SK-N-MC (cell line): Measurements from ENCODE around the gene TRUB1.

ENCODE experiments used
- DNase-seq: peaks from one replicate; pipeline ENCODE4 v3.0.0-alpha.2; 2011; ENCODE audit warnings: low read depth, low spot score
- H3K27ac ChIP-seq: fragments of 200-600 bp; sonication (generic); 2 replicates; pipeline ENCODE4 v1.5.1; 2016; ENCODE audit warnings: mixed run types
- H3K36me3 ChIP-seq: fragments of 200-600 bp; sonication (generic); 2 replicates; pipeline ENCODE4 v1.6.1; 2017; ENCODE audit warnings: antibody characterized with exemption, low read length, mixed read lengths; ENCODE audit not compliant: insufficient read depth
- H3K4me3 ChIP-seq: fragments of 200-600 bp; sonication (generic); 2 replicates; pipeline ENCODE4 v1.5.1; 2016
- H3K9ac ChIP-seq: fragments of 200-600 bp; sonication (generic); 2 replicates; pipeline ENCODE4 v1.8.0; 2017; ENCODE audit warnings: mixed run types, mixed read lengths; ENCODE audit not compliant: insufficient read length
- H3K9me3 ChIP-seq: fragments of 200-600 bp; sonication (generic); 2 replicates; pipeline ENCODE4 v1.6.1; 2017; ENCODE audit warnings: low read depth, mild to moderate bottlenecking, antibody characterized with exemption, low read length, moderate library complexity, mixed read lengths
- EZH2 ChIP-seq: fragments of 200-600 bp; sonication (generic); IDR thresholded peaks from one replicate; pipeline ENCODE4 v1.6.1; 2017; ENCODE audit warnings: antibody characterized with exemption
- FOXP2 ChIP-seq: optimal IDR thresholded peaks from 2 replicates; pipeline ENCODE3; 2011; ENCODE audit warnings: mild to moderate bottlenecking, moderate library complexity; ENCODE audit not compliant: insufficient read depth; ENCODE audit errors: extremely low read length, control extremely low read depth
- POLR2AphosphoS5 ChIP-seq: IDR thresholded peaks from 2 replicates; pipeline ENCODE4 v1.6.1; 2012; ENCODE audit warnings: mild to moderate bottlenecking, low read depth, low read length, borderline replicate concordance

The TRUB1 gene

DNA sequence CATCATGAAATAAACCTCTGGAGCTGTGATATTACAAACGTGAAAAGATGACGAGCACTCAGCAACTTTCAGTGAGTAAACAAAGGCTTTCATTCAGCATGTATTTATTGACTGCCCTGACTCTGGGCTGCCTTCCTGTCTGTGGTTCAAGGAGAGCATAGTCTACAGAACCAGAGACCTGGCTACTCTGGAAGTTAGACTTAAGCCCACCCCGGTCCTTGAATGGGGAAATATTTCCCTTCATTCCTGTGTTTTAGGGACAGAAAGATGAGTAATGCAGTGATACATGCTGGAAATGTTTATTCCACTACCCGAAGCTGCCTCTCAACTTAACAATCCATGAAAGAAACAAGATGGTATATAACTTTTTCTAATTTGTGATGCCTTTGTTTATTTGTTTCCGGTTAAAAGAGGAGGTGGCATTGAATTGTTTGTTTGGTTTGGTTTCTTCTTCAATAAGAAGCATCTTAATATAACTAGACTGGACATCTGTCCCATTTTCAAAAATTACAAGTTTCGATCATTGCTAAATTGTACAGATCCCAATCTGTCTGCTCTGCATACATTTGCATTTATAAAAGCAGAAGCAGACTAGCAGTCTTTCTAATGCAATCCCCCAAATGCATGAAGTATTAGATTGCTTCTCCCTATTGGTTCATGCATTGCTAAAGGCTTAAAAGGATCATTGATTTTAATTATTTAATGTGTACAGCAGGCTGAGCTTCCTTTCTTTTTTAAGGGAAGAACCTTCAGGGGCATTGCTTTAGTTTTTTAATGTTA lies 57.7 kb downstream of the TRUB1 start:
- H3K36me3 ChIP-seq, result no peaks in the 10 kb centered on the region
- H3K9ac ChIP-seq, result no peak overlapping the region
- DNase-seq, result no peak
- TF ChIP-seq EZH2 (no peak), POLR2AphosphoS5 (no peak), FOXP2 (no peak)
- no peak overlapping the region for H3K27ac ChIP-seq
- no peak overlapping the region for H3K4me3 ChIP-seq
- no peaks in the 10 kb centered on the region for H3K9me3 ChIP-seq

GRCh38 chr10:114996542-114996941 lies 58.5 kb downstream of the TRUB1 start:
- no peak for DNase-seq
- H3K27ac ChIP-seq, result no peak overlapping the region
- H3K9ac ChIP-seq, result no peak overlapping the region
- TF ChIP-seq POLR2AphosphoS5 (no peak), FOXP2 (no peak), EZH2 (no peak)
- no peak overlapping the region for H3K4me3 ChIP-seq
- H3K9me3 ChIP-seq, result no peaks in the 10 kb centered on the region
- H3K36me3 ChIP-seq, result no peaks in the 10 kb centered on the region

GRCh38 chr10:114998993-114999392 lies 61.0 kb downstream of the TRUB1 start:
- Histone ChIP-seq H3K36me3 (no peaks in the 10 kb centered on the region), H3K9me3 (no peaks in the 10 kb centered on the region), H3K27ac (no peak overlapping the region), H3K9ac (no peak overlapping the region), H3K4me3 (no peak overlapping the region)
- TF ChIP-seq POLR2AphosphoS5 (no peak), FOXP2 (no peak), EZH2 (no peak)
- DNase-seq, result no peak

GRCh38 chr10:115001506-115002381 lies 63.7 kb downstream of the TRUB1 start:
- no peaks in the 10 kb centered on the region for H3K9me3 ChIP-seq
- no peaks in the 10 kb centered on the region for H3K36me3 ChIP-seq
- no peak for TF ChIP-seq FOXP2
- no peak for TF ChIP-seq POLR2AphosphoS5
- TF ChIP-seq EZH2, result no peak
- H3K4me3 ChIP-seq, result no peak overlapping the region
- no peak for DNase-seq
- no peak overlapping the region for H3K27ac ChIP-seq
- H3K9ac ChIP-seq, result no peak overlapping the region

DNA sequence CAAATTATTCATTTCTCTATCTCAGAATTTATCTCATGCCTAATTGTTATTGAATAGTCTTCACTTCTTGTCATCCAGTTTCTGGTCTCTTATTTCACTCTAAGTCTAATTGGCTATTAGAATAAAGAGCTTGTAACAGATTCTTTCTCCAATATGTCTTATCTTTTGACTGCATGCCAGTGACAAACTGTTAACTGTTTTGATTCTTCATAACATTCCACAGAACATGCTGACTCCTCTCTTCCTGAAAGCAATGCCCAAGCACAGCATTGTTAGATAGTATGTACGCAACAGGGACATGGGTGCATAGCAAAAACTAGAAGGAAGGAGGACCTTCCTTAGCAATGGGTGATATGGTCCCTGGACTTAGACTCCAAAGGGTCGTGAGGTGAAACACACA lies 65.4 kb downstream of the TRUB1 start:
- no peak for TF ChIP-seq EZH2
- no peak overlapping the region for H3K4me3 ChIP-seq

DNA sequence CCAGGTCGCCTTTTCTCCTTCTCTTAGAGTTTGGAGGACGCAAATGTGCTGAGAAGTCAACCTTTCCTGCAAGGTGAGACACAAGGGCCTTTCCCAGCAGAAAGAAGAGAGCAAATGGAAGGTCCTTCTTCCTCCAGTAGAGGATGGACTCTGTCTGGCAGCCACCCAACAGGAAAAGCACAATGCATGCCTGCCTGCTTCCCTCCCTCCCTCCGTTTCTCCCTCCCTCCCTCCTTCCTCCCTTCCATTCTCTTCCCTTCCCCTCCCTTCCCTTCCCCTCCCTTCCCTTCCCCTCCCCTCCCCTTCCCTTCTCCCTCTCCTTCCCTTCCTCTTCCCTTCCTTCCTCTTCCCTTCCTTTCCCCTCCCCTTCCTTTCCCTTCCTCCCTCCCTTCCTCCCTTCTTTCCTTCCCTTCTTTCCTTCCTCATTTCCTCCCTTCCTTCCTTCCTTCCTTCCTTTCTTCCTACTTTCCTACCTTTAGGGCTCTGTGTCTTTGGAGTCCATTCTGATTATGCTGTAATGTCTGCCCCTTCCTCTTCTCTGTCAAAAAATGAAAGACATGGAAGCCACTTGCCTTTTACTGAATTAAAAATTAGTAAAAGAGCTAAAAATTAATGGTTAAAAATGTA lies 66.4 kb downstream of the TRUB1 start:
- H3K27ac ChIP-seq, result no peak overlapping the region
- no peaks in the 10 kb centered on the region for H3K36me3 ChIP-seq
- no peak overlapping the region for H3K4me3 ChIP-seq
- no peak for DNase-seq
- TF ChIP-seq FOXP2 (no peak), EZH2 (no peak), POLR2AphosphoS5 (no peak)
- no peak overlapping the region for H3K9ac ChIP-seq
- H3K9me3 ChIP-seq, result no peaks in the 10 kb centered on the region

More for the DNA sequence above, 65.4 kb downstream of the TRUB1 start:
- Histone ChIP-seq H3K27ac (no peak overlapping the region), H3K36me3 (no peaks in the 10 kb centered on the region), H3K9ac (no peak overlapping the region), H3K9me3 (no peaks in the 10 kb centered on the region)
- no peak for DNase-seq

DNA sequence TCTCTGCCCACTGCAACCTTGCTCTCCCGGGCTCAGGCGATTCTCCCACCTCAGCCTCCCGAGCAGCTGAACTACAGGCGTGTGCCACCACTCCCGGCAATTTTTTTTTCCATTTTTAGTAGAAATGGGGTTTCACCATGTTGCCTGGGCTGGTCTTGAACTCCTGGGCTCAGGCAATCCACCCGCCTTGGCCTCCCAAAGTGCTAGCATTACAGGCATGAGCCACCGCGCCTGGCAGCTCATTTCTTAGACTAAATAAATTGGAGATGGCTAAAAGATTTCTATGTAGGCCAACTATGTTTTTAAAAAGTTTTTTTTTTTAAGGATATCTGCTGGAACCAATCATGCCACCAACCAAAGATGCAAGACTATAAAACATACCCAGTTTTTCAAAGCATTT lies 67.8 kb downstream of the TRUB1 start:
- TF ChIP-seq EZH2 (no peak), FOXP2 (no peak), POLR2AphosphoS5 (no peak)
- H3K4me3 ChIP-seq, result no peak overlapping the region
- H3K27ac ChIP-seq, result no peak overlapping the region
- no peak overlapping the region for H3K9ac ChIP-seq
- DNase-seq, result no peak
- no peaks in the 10 kb centered on the region for H3K9me3 ChIP-seq
- H3K36me3 ChIP-seq, result no peaks in the 10 kb centered on the region

- H3K36me3 ChIP-seq, result no peaks in the 10 kb centered on the region
- H3K9ac ChIP-seq, result no peak overlapping the region
- no peak overlapping the region for H3K4me3 ChIP-seq
- H3K9me3 ChIP-seq, result no peaks in the 10 kb centered on the region
- TF ChIP-seq EZH2 (no peak), FOXP2 (no peak), POLR2AphosphoS5 (no peak)
- H3K27ac ChIP-seq, result no peak overlapping the region
- DNase-seq, result no peak
Measured at GRCh38 chr10:115018185-115018931, 80.4 kb downstream of the TRUB1 start.
